ENCODE data around the gene NUDT3. TPM values are rescaled to one million over a fixed set of nuclear protein-coding genes. Genes with fewer than 3 reads are reported as not detected.
"Not testable (repeated sequence)": the region's sequence is repeated elsewhere in the genome, so short reads cannot be mapped to it uniquely, and the experiment has no call there.

The NUDT3 gene
- polyA plus RNA-seq, 10 donors: 18.9 to 32.8 (median 24.2) TPM

- DNase-seq: no peak
Observed at GRCh38 chr6:34396518-34396917, 4.0 kb upstream of the NUDT3 start.

- no peak for DNase-seq
Observed at GRCh38 chr6:34393966-34394305, 1.5 kb upstream of the NUDT3 start.

GRCh38 chr6:34393191-34393965 is 909 bp upstream of the NUDT3 start:
- no peak for DNase-seq

- peak; percentile 28 to 89 (median 59) for DNase-seq
Observed at GRCh38 chr6:34391786-34392496, 528 bp downstream of the NUDT3 start.

GRCh38 chr6:34391473-34391785 is 1.0 kb downstream of the NUDT3 start:
- DNase-seq: no peak

DNA sequence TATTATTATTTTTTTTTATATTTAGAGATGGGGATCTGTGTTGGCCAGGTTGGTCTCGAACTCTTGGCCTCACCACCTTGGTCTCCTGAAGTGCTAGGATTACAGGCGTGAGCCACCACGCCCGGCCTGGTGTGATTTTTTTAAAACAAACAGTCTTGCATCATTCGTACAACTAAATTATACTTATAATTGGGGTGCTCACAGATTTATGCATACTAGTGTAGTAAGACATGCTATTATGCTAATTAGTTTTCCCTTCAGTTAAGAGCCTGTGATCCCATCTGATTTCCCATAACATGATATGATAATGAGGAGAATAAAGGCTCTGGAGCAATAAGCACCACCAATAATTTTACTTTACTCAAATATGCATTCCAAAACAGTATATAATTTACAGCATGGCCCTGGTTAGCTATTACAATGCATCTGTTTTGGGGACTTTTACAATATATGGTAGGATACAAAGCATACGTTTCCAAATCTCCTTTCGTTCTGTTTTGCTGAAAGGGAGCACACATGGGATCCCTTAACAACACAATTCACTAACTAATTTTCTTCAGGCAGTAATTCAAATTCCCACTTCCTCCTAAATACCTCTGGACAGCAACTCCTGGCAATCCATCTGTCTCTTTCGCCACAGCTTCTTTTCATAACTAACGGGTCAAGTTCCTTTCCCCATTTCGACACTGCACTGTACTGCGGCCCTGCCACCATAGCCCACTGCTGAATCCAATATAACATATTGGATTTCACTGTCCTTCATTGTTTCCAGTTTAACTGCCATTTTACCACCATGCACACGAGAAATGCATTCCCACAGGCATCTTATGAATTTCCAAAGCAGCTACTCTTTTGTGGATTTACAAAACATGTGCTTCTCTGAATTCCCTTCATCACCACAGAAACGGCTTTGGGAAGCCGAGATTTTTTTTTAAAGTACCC is 1.7 kb downstream of the NUDT3 start:
- DNase-seq: peak; percentile 45 to 78 (median 51)

DNA sequence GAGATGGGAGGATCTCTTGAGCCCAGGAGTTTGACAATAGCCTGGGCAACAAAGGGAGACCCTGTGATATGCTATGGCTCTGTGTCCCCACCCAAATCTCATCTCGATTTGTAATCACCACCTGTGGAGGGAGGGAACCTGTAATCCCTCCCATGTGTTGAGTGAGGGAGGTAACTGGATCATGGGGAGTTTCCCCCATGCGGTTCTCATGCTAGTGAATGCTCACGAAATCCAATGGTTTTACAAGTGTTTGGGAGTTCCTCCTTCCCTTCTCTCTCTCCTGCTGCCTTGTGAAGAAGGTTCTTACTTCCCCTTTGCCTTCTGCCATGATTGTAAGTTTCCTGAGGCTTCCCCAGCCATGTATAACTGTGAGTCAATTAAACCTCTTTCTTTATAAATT is 3.4 kb downstream of the NUDT3 start:
- no peak for DNase-seq

DNA sequence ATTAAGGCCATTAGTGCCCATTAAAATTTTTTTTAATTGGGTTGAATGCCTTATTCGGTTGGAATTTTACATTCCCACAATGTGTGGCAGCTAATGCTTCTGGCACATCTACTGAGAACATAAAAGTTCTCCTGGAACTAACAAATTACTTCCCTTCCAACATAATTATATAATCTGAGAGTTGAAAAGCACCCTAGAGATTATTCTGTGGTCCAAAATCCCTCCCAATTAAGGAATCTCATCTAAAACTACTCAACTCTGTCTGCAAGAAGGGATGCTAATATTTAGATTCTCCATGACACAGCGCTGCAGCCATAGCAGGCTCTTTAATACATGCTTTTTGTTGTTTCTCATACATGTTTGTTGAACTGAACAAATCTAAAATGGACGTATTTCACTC is 4.0 kb downstream of the NUDT3 start:
- no peak for DNase-seq

DNA sequence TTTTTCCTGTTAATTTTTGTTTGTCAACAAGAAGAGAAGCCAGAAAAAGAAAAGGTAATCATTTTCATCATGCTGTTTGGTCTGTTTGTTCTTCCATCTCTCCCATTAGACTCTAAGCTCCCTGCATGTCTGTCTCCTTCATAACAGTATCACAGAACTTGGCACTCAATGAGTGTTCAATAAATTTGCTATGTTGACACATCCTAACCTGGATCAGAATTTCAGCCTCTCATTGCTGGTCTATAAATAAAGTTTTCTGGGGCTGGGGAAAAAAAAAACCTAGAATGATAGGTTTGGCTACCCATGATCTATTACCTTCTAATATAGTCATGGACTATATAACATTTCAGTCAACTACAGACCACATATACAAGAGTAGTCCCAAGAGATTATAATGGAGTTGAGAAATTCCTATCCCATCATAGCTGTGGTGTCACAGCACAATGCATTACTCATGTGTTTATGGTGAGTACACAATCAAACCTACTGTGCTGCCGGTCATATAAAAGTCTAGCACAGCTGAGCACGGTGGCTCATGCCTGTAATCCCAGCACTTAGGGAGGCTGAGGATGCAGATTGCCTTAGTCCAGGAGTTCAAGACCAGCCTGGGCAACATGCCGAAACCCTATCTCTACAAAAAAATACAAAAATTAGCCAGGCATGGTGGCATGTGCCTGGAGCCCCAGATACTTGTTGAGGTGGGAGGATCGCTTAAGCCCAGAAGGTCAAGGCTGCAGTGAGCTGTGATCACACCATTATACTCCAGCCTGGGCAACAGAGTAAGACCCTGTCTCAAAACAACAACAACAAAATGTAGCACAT is 5.9 kb downstream of the NUDT3 start:
- peak in 1 of 3 donors; percentile 87 for DNase-seq

DNA sequence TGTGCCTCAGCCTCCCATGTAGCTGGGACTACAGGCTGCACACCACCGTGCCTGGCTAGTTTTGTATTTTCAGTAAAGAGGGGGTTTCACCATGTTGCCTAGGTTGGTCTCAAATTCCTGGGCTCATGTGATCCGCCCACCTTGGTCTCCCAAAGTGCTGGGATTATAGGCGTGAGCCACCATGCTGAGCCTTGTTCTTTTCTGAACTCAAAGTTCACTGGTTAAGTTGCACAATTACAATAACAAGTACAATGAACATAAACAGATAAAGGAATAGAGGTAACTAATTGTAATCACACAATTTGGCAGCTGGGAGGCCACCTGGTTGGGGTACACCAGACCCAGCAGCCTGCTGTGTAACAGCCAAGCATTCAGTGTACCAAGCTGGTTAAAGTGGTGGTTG is 6.7 kb downstream of the NUDT3 start:
- no peak for DNase-seq

GRCh38 chr6:34384321-34385153 is 7.9 kb downstream of the NUDT3 start:
- no peak for DNase-seq

- DNase-seq: peak in 1 of 3 donors; percentile 36
Observed at GRCh38 chr6:34383656-34384320, 8.7 kb downstream of the NUDT3 start.

- no peak for DNase-seq
Observed at GRCh38 chr6:34383161-34383631, 9.3 kb downstream of the NUDT3 start.

DNA sequence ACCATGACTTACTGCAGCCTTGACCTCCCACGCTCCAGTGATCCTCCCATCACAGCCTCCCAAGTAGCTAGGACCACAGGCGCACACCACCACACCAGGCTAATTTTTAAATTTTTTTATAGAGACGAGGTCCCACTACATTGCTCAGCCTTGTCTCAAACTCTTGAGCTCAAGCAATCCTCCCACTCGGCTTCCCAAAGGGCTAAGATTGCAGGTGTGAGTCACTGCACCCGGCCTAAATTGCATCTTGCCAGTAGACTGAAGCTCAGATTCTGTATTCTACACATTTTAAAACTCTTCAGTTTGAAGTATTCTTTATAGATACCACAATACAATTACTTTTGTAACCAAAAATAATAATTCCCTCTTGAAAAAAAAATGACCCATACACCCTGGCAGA is 11.4 kb downstream of the NUDT3 start:
- DNase-seq: no peak

- DNase-seq: no peak
Observed at GRCh38 chr6:34378470-34378869, 14.0 kb downstream of the NUDT3 start.

DNA sequence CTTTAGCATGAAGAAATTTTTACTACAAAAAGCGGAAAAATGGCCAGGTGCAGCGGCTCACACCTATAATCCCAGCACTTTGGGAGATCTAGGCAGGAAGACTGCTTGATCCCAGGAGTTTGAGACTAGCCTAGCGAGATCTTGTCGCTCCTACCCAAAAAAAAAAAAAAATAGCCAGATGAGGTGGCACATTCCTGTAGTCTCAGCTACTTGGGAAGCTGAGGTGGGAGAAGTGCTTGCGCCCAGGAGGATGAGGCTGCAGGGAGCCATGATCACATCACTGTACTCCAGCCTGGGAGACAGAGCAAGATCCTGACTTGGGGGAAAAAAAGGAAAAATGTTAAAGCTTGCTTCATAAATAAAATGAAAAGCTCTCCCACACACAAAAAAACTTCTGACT is 14.5 kb downstream of the NUDT3 start:
- DNase-seq: no peak

DNA sequence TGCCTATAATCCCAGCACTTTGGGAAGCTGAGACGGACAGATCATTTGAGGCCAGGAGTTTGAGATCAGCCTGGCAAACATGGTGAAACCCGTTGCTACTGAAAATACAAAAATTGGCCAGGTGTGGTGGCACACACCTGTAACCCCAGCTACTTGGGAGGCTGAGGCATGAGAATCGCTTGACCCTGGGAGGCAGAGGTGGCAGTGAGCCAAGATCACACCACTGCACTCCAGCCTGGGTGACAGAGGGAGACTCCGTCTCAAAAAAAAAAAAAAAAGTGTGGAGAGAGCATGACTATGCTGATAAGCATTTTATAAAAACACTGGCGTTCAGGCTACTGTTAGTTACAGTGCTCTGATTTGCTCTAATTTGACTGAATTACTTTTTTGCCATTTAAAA is 14.9 kb downstream of the NUDT3 start:
- DNase-seq: not testable (repeated sequence)

- DNase-seq: no peak
Observed at GRCh38 chr6:34375833-34376232, 16.6 kb downstream of the NUDT3 start.

- no peak for DNase-seq
Observed at GRCh38 chr6:34374508-34374907, 18.0 kb downstream of the NUDT3 start.

- no peak for DNase-seq
Observed at GRCh38 chr6:34374069-34374468, 18.4 kb downstream of the NUDT3 start.

Data from muscle of back (tissue), 11 donors.